IPS-15b (cell line): ENCODE measurements around the gene SSX4B.
"Not testable (repeated sequence)": the region's sequence is repeated elsewhere in the genome, so short reads cannot be mapped to it uniquely, and the experiment has no call there.

Experiments
- H3K27me3 ChIP-seq: one replicate; pipeline ENCODE4 v1.6.1; 2013; ENCODE audit warnings: low read length; ENCODE audit not compliant: control insufficient read depth, insufficient read depth
- H3K36me3 ChIP-seq: one replicate; pipeline ENCODE4 v1.6.1; 2013; ENCODE audit warnings: low read length; ENCODE audit not compliant: control insufficient read depth, insufficient read depth
- H3K4me1 ChIP-seq: one replicate; pipeline ENCODE4 v1.6.1; 2013; ENCODE audit warnings: mild to moderate bottlenecking, low read length; ENCODE audit not compliant: control insufficient read depth, insufficient read depth
- H3K4me3 ChIP-seq: one replicate; pipeline ENCODE4 v1.5.1; 2013; ENCODE audit warnings: low read depth, low read length
- H3K9ac ChIP-seq: one replicate; pipeline ENCODE4 v1.6.1; 2013; ENCODE audit warnings: low read depth, mild to moderate bottlenecking, low read length
- H3K9me3 ChIP-seq: one replicate; pipeline ENCODE4 v1.6.1; 2013; ENCODE audit warnings: mild to moderate bottlenecking, low read length; ENCODE audit not compliant: control insufficient read depth, insufficient read depth

Gene SSX4B

GRCh38 chrX:48411860-48412259 is at the start of gene SSX4B:
TSS of gene SSX4B (minus strand) at chrX:48411960. CDS start at chrX:48411372, 588 bp downstream.
- not testable (repeated sequence) for H3K27me3 ChIP-seq, H3K9me3 ChIP-seq, H3K4me3 ChIP-seq, H3K36me3 ChIP-seq, H3K9ac ChIP-seq, H3K4me1 ChIP-seq

GRCh38 chrX:48460606-48461005 is 48.8 kb upstream of the SSX4B start:
- no peaks in the 10 kb centered on the region for H3K9me3 ChIP-seq
- no peaks in the 10 kb centered on the region for H3K27me3 ChIP-seq
- H3K4me3 ChIP-seq = no peak overlapping the region
- no peak overlapping the region for H3K9ac ChIP-seq
- no peaks in the 10 kb centered on the region for H3K4me1 ChIP-seq
- peaks cover 10% of the 10 kb centered on the region for H3K36me3 ChIP-seq

GRCh38 chrX:48460031-48460430 is 48.3 kb upstream of the SSX4B start:
- no peaks in the 10 kb centered on the region for H3K9me3 ChIP-seq
- no peaks in the 10 kb centered on the region for H3K4me1 ChIP-seq
- H3K9ac ChIP-seq = no peak overlapping the region
- peaks cover 10% of the 10 kb centered on the region for H3K36me3 ChIP-seq
- no peak overlapping the region for H3K4me3 ChIP-seq
- no peaks in the 10 kb centered on the region for H3K27me3 ChIP-seq

- Histone ChIP-seq H3K9ac (no peak overlapping the region), H3K36me3 (peaks cover 10% of the 10 kb centered on the region), H3K4me3 (no peak overlapping the region), H3K27me3 (no peaks in the 10 kb centered on the region), H3K9me3 (no peaks in the 10 kb centered on the region), H3K4me1 (no peaks in the 10 kb centered on the region)
Measured at GRCh38 chrX:48459483-48459882, 47.7 kb upstream of the SSX4B start.

DNA sequence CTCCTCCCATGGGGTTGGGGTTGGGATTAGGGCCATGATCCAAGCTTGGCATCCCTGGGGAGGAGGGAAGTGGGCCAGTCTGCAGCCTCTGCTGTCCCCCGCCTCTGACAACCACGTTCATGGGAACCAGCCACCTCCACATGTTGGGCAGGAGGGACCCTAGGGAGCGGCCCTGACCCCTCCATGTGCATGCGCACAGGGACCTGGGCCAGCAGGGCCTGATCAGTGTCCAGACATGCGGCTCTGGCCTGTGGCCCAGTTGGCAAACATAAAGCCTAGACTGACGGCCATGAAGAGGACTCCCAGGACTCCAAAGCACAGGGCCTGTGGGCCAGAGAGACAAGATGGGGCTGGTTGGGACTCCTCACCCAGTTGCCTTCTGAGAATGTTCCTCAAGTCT is 47.0 kb upstream of the SSX4B start:
- no peaks in the 10 kb centered on the region for H3K27me3 ChIP-seq
- no peaks in the 10 kb centered on the region for H3K4me1 ChIP-seq
- H3K36me3 ChIP-seq = peaks cover 10% of the 10 kb centered on the region
- H3K9me3 ChIP-seq = no peaks in the 10 kb centered on the region
- H3K4me3 ChIP-seq = no peak overlapping the region
- H3K9ac ChIP-seq = no peak overlapping the region

DNA sequence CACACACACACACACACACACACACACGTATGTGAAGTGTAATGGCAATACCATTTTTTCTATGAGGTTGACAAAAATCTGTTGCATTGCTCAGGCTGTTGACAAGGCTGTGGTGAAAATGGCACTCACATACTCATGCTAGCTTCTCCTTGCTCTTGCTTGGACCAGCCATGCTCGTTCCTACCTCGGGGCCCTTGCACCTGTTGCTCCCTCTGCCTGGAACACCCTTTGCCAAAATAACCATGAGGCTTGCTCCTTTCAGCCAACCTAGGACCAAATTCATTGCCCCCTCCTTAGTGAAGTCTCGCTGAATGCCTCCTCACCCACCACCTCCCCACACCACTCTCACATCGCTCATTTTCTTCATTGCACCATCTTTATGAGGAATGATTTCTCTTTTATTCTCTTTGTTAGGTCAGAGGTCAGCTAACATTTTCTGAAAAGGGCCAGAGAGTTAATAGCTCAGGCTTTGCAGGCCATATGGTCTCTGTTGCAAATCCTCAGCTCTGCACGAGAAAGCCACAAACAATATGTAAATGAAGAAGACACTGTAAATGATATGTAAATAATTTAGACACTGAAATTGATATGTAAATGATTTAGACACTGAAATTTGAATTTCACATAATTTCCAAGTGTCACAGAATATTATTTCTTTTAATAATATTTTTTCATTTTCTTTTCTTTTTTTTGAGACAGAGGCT is 45.0 kb upstream of the SSX4B start:
- H3K9ac ChIP-seq = no peak overlapping the region
- no peaks in the 10 kb centered on the region for H3K9me3 ChIP-seq
- no peaks in the 10 kb centered on the region for H3K27me3 ChIP-seq
- H3K4me3 ChIP-seq = no peak overlapping the region
- no peaks in the 10 kb centered on the region for H3K4me1 ChIP-seq
- peaks cover 10% of the 10 kb centered on the region for H3K36me3 ChIP-seq

GRCh38 chrX:48451708-48452107 is 39.9 kb upstream of the SSX4B start:
- H3K27me3 ChIP-seq = no peaks in the 10 kb centered on the region
- no peaks in the 10 kb centered on the region for H3K36me3 ChIP-seq
- H3K9me3 ChIP-seq = no peaks in the 10 kb centered on the region
- H3K4me3 ChIP-seq = no peak overlapping the region
- no peak overlapping the region for H3K9ac ChIP-seq
- no peaks in the 10 kb centered on the region for H3K4me1 ChIP-seq

GRCh38 chrX:48450076-48450475 is 38.3 kb upstream of the SSX4B start:
- no peak overlapping the region for H3K4me3 ChIP-seq
- no peaks in the 10 kb centered on the region for H3K27me3 ChIP-seq

DNA sequence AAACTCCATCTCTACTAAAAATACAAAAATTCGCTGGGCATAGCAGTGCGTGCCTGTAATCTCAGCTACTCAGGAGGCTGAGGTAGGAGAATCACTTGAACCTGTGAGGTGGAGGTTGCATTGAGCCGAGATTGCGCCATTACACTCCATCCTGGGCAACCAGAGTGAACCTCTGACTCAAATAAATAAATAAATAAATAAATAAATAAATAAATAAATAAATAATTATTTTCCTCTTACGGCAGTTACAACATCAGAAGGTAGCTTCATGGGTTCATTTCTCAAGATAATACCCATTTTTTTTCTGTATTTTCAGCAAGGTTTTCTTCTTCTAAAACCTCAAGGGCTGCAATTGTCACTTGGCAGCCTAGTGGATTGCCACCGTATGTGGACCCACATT is 35.4 kb upstream of the SSX4B start:
- not testable (repeated sequence) for H3K4me1 ChIP-seq, H3K9ac ChIP-seq, H3K36me3 ChIP-seq, H3K27me3 ChIP-seq, H3K4me3 ChIP-seq, H3K9me3 ChIP-seq

More at GRCh38 chrX:48450076-48450475, 38.3 kb upstream of the SSX4B start:
- no peaks in the 10 kb centered on the region for H3K36me3 ChIP-seq
- no peaks in the 10 kb centered on the region for H3K9me3 ChIP-seq
- no peak overlapping the region for H3K9ac ChIP-seq
- no peaks in the 10 kb centered on the region for H3K4me1 ChIP-seq

GRCh38 chrX:48433713-48434112 is 22.0 kb upstream of the SSX4B start:
- not testable (repeated sequence) for H3K4me3 ChIP-seq, H3K9ac ChIP-seq, H3K27me3 ChIP-seq, H3K4me1 ChIP-seq, H3K36me3 ChIP-seq, H3K9me3 ChIP-seq

- H3K36me3 ChIP-seq, H3K4me3 ChIP-seq, H3K9me3 ChIP-seq, H3K9ac ChIP-seq, H3K4me1 ChIP-seq, H3K27me3 ChIP-seq: not testable (repeated sequence)
Measured at GRCh38 chrX:48430166-48430565, 18.4 kb upstream of the SSX4B start.

- H3K9me3 ChIP-seq, H3K36me3 ChIP-seq, H3K4me3 ChIP-seq, H3K27me3 ChIP-seq, H3K9ac ChIP-seq, H3K4me1 ChIP-seq: not testable (repeated sequence)
Measured at GRCh38 chrX:48429606-48430005, 17.8 kb upstream of the SSX4B start.
